Left cardiac atrium (tissue), 4 donors: ENCODE results near the gene TPSD1. TPM values are rescaled to one million over a fixed set of nuclear protein-coding genes. Genes with fewer than 3 reads are reported as not detected.

Experiments
- ATAC-seq, 2 donors: fragments of 200-7000 bp; cut with Tn5 transposase; one replicate each; pipeline ENCODE4 v1.9.1; 2020; ENCODE audit warnings: mild to moderate bottlenecking in 2 of 2, moderate library complexity in 2 of 2
- DNase-seq: peaks from one replicate; pipeline ENCODE4 v3.0.0-alpha.2; 2020
- intact Hi-C, 2 donors: fragments of 100-400 bp; cut with DNase I; formaldehyde crosslinking; loops; one replicate each; pipeline versions ENCODE4 v1.14.1 to v1.15.1; 2022 to 2023
- total RNA-seq, 2 donors: library from RNA; stranded (reverse); fragmentation: NEBNext Ultra II Directional; extraction: Animal tissue kit (Norgen Biotek cat#: 25700); gene quantifications; one replicate each; pipeline ENCODE4 v1.2.1, GENCODE V29; 2021
- donor health status: DM: no; HTN: yes; CAD: no.
- donor health status: DM: no; HTN: yes; CAD: no; lungs with severe emphysema.
- donor health status: DM: yes; HTN: yes; CAD: no.
- donor health status: Dilated cardiomyopathy.

TPSD1 gene
- total RNA-seq, 2 donors from 2014 or later, result 0.91 TPM; not detected in 1

DNA sequence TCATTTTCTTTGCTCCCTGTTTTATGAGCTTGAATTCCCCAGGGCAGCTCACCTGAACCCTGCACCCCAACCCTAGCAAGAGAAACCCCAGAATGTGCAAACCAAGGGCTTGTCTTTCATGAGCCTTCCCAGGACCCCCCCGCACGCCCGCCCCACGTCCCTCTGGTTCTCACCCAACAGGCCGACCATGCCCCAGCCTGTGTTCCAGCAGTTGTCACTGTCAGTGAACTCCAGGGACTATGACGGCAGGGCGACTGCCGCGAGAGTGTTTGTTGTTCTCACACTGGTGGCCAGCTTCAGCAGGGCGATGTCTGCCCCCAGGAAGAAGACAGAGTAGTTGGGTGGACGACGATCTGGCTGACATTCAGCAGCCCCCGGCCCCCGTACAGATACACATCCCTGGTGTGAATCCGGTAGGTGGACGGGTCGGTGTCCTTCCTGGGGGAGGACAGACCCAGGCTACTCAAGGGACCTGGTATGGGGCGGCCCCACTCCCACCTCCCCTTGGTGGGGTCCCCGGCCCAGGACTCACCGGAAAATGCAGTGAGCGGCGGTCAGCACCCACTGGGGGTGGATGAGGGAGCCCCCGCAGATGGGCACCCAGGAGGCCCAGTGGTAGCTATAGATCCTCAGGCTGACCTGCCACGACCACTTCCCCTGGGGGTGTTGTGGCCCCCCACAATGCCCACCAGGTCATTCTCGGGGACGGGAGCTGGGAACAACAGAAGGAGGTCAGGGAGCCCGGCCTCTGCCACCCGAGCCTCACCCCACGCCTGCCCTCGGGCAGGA is 20.1 kb downstream of the TPSD1 start:
- DNase-seq, result no peak
- intact Hi-C loops, result no loop called here
- ATAC-seq, result no peak

DNA sequence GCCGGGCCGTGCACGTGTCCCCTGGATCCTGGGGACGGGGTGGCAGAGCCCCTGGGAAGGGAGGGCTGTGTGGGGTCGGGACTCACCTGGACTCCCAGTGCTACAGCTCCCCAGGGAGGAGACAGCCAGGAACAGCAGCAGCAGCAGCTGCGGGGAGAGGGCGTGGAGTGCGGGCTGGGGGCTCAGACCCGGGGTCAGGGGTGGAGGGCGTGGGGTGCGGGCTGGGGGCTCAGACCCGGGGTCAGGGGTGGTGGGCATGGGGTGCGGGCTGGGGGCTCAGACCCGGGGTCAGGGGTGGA is 20.7 kb downstream of the TPSD1 start:
- DNase-seq, result no peak
- intact Hi-C loops, result no loop called here
- ATAC-seq, result no peak

- no peak for DNase-seq
- no peak for ATAC-seq
- intact Hi-C loops, result no loop called here
Measured at GRCh38 chr16:1277151-1277598, 21.3 kb downstream of the TPSD1 start.

DNA sequence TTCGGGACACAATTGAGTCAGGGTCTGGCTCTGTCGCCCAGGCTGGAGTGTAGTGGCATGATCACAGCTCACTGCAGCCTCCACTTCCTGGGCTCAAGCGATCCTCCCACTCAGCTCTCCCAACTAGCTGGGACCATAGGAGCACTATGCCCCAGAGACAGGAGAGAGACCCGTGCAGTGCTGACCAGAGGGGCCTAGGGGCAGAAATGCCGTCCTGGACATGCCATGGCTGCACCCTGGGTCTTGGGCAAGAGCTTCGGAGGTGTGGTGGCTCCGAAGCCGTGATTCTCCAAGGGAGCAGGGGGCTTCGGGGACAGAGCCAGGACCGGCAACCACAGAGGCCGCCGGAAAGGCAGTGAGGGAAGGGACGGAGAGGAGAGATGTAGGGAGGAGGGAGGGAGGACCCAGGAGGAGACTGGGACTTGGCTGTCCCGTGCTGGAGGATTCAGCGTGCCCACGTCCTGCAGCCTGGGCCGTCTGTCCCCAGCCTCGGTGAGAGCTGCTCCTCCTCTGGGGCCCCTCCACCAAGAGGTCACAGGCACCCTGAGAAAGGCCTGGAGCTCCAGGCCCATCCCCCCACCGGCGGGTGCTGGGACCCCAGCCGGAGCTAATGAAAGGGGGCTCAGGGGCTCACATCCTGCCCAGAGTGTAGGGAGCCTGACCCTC is 21.9 kb downstream of the TPSD1 start:
- intact Hi-C loops, result no loop called here
- DNase-seq, result no peak
- ATAC-seq, result no peak

DNA sequence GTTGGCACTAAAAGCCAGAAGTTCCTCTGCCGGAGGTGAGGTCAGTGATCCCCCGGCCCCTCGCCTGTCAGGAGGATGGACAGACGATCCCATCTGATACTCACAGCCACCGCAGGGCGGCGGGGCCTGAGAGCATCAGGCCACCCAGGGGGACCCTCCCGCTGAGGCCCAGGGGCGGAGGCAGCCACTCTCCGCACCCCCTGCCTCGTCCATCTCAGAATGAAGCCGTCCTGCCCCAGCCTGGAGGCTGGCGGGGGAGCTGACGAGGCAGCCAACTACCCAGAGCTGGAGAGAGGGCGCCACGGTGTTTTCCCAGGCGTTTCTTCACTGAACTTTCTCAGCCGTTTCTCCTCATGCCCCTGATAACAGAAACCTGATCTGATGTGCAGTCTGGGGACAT is 22.6 kb downstream of the TPSD1 start:
- ATAC-seq, result no peak
- DNase-seq, result no peak
- intact Hi-C loops, result no loop called here

DNA sequence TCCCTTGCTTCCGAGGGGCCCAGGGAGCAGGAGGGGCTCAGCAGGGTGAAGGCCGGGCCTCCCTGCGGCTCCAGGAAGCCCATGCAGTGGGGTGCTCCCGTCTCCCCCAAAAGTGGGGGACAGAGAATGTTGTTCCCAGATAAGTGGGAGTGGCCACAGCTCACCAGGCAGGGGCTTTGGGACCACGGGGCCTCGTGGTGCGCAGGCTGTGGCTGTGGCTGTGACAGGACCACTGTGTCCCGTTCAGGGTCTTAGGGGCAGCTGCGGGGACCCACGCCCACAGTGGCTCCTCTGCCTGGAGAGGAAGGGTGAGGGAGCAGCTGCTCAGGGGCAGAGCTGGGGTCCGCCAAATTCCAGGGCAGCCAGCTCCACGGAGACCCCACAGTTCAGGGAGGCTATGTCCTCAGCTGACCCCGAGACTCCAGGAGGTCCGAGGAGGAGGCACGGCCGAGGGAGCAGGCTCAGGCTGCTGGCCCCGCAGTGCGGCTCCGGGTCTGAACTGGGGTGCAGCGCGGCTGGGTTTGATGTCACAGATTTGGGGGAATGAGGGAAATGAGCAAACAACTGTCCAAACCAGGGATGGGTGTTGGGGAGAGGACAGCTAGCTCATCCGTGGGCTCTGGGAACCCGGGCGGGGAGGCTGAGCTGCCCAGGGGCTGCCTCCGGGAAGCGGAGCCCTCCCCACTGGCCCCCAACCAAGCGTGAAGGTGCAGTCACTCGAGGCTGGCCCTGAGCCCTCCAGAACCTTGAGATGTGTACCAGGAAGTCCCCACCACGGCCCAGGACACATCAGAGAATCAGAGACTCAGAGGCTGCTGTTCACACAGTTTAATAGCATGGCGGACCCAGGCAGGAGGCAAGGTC is 23.4 kb downstream of the TPSD1 start:
- DNase-seq (no peak), ATAC-seq (no peak)
- intact Hi-C loops, result no loop called here

DNA sequence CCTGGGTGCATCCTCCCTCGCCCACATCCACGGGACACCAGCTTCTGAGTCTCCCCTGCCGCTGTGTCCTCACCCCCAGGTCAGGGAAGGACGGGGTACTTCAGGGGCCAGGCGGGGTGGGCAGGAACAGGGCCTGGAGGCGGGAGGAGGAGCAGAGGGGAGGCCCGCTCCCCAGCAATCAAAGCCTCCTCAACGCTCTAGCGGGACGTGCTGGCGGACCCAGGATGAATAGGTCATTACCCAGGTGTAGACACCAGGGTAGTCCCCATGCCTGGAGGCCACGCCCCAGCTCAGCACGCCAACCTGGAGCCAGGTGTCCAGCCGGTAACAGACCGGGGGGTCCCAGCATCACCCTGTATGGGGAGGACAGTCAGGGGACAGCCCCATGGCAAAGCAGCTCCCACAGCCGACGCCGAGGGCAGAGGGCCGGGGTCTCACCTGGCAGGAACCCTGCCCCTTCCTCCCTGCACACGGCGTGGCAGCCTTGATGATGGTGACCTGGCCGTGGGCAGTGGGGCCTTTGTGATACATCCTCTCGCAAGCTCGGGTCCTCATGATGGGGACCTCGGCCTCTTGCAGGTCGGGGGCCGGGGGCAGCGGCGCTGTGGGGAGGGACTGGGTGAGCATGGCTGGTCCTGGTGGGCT is 24.2 kb downstream of the TPSD1 start:
- intact Hi-C loops, result no loop called here
- ATAC-seq (no peak), DNase-seq (no peak)

DNA sequence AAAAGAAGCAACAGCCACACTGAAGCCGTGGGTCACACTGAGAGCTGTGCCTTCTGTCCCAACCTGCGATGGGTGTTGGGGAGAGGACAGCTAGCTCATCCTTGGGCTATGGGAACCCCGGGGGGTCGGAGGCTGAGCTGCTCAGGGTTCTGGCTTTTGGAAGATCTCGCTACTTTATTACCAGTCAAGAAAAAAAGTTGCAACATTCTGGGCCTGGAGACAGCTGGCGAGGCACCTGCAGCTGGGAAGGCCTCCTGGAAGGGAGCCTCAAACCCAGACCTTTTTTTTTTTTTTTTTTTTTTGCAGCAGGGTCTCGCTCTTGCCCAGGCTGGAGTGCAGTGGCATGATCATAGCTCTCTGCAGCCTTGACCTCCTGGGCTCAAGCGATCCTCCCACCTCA is 24.9 kb downstream of the TPSD1 start:
- intact Hi-C loops, result no loop called here
- DNase-seq (no peak), ATAC-seq (no peak)

GRCh38 chr16:1281517-1281916 is 25.6 kb downstream of the TPSD1 start:
- intact Hi-C loops, result no loop called here
- DNase-seq (no peak), ATAC-seq (no peak)

DNA sequence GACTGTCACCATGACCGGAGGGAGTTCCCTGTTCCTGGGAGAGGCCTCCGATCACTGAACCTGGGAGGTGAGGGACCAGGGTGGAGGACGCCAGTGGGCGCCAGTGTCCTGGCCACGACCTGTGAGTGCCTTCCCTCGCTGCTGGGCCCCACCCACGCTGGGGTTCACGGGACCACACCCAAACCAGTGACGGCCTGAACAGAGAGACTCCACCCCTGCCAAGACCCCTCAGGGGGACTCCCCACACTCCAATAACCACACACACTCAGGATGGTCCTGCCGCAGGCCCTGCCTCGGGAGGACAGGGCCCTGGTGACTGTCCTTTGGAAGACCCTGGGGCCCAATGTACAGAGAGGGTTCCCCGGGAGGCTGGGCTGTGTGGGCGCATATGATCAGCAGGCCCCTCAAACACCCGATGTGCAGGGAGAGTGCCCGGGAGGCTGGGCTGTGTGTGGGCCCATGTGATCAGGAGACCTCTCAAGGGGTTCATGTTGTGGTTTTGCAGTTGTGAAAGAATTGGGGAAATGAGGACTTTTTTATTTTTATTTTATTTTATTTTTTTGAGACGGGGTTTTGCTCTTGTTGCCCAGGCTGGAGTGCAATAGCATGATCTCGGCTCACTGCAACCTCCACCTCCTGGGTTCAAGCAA is 26.6 kb downstream of the TPSD1 start:
- ATAC-seq, result no peak
- DNase-seq, result no peak
- intact Hi-C loops, result no loop called here

DNA sequence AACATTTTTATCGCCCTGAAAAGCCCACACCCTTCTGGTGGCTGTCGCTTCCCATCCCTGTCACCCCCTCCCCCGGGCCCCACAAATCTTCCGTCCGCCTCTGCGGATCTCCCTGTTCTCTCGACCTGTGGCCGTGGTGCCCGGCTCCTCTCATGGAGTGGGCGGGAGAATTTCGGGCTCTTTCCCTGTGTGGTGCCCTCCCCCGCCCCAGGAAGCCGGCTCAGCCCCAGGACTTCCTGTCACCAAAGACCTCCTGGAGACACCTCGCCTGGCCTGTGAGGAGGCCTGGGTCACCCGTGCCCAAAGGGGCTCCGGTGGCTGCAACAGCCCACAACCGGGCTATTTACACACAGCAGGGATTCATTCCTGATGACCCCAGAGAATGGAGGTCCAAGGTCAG is 27.4 kb downstream of the TPSD1 start:
- intact Hi-C loops, result no loop called here
- DNase-seq (no peak), ATAC-seq (no peak)

DNA sequence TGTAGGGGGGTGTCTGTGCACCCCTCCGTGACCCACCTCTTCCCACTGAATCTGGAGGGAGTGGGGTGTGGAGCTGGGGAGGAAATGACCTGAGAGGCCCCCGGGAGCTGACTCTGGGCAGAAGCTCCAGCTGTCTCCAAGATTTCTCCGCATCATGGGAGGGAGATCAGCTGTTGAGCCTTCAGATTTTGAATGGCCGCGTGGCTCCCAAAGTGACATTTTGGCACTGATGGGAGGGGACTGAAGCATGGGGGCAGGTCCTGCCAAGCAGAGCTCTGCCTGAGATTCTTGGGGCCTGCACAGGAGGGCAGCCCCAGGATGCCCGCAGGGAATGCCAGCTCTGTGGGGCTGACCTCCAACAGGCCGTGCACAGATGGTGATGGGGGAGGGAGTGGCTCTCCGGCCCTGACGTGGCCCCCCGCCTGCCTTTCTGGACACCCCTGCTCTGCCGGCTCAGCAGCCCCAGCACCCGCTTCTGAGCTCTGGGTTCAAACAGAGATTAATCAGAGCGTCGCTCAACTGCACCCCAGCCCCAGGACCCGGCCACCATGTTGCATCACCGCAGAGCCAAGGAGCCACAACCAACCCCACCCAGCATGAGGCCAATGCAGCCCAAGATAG is 28.2 kb downstream of the TPSD1 start:
- DNase-seq (no peak), ATAC-seq (no peak)
- intact Hi-C loops, result no loop called here

GRCh38 chr16:1285669-1286512 is 30.0 kb downstream of the TPSD1 start:
- DNase-seq (no peak), ATAC-seq (no peak)
- intact Hi-C loops, result no loop called here

DNA sequence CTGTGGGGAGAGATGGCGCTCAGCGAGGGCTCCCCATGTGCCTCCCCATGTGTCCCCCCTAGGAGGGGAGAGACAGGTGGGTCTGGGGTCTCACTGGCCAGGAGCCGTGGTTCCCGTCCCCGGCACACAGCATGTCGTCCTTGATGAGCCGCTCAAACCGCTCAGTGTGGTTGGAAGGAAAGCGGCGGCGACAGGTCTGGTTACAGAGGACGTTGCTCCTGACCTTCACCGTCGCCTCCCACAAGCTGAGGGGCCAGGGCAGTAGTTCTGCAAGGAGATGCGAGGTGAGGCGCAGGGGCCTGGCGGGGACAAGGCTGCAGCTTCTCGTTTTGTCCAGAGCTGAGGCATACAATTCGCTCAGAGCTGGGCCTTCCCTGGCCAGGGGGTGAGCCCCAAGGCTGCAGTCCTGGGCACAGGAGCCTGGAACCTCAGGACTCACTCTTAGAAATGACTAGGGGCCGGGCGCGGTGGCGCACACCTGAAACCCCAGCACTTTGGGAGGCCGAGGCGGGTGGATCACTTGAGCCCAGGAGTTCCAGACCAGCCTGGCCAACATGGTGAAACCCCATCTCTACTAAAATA is 30.7 kb downstream of the TPSD1 start:
- intact Hi-C loops, result no loop called here
- no peak for ATAC-seq

GRCh38 chr16:1287982-1288670 is 32.3 kb downstream of the TPSD1 start:
- DNase-seq, result no peak

More for the DNA sequence above, 30.7 kb downstream of the TPSD1 start:
- no peak for DNase-seq

DNA sequence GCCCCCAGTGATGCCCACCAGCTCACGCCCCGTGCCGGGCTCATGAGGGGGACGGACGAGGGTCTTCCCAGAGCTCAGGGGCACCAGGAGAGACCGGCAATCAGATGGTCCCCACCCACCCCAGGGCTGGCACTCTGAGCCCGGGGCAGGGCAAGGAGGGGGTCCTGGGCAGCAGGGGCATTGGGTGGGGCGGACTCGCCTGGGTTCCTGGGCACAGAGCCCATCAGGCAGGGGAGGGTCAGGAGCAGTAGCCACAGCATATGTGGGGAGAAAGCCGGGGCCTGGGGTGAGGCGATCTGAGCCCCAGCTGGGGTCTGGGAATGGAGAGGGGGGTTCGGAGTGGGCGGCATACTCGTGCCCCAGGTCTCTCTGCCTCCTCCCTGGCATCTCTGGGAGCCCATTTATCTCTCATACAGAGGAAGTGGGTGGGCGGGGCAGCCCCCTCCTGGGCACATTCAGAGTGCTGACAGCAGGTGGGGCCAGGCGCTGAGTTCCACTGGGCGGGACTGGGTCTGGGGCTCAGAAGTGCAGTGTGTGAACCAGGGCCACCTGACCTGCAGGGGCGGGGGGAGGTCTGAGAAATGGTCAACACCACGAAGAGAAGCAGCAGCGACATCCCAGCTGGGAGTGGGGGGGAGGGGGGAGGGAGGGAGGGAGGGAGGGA is 33.1 kb downstream of the TPSD1 start:
- intact Hi-C loops, result no loop called here
- ATAC-seq (peak; percentile 48 to 51), DNase-seq (no peak)

More at GRCh38 chr16:1287982-1288670, 32.3 kb downstream of the TPSD1 start:
- intact Hi-C loops, result no loop called here
- ATAC-seq, result peak; percentile 70 to 77
